Thyroid gland (tissue), 4 donors: ENCODE data around the gene NKD1. TPM values are rescaled to one million over a fixed set of nuclear protein-coding genes. Genes with fewer than 3 reads are reported as not detected.

Source experiments
- DNase-seq, 2 donors: peaks; one replicate each; pipeline ENCODE4 v3.0.0-alpha.2; 2019
- H3K27ac ChIP-seq, 3 donors: fragments of 200-600 bp; sonication (generic); 1 replicate in 2 of 3; 2 replicates in 1 of 3; pipeline ENCODE4 v1.5.1; 2016 to 2019; ENCODE audit warnings: mild to moderate bottlenecking in 1 of 3, moderate library complexity in 1 of 3
- H3K27me3 ChIP-seq: fragments of 200-600 bp; sonication (generic); one replicate; pipeline ENCODE4 v1.5.1; 2019
- H3K36me3 ChIP-seq, 2 donors: fragments of 200-600 bp; sonication (generic); one replicate each; pipeline ENCODE4 v1.5.1; 2016 to 2019
- H3K4me1 ChIP-seq, 2 donors: fragments of 200-600 bp; sonication (generic); one replicate each; pipeline ENCODE4 v1.5.1; 2017 to 2019
- H3K4me3 ChIP-seq, 3 donors: fragments of 200-600 bp; sonication (generic); replicated peaks in 1 of 3; 1 replicate in 2 of 3; 2 replicates in 1 of 3; pipeline ENCODE4 v1.5.1; 2016; ENCODE audit warnings: mild to moderate bottlenecking in 1 of 3
- H3K9me3 ChIP-seq: fragments of 200-600 bp; sonication (generic); one replicate; pipeline ENCODE4 v1.5.1; 2017
- POLR2A ChIP-seq, 2 donors: fragments of 450-650 bp; IDR thresholded peaks; one replicate each; pipeline ENCODE4 v1.6.1; 2017; ENCODE audit warnings: antibody characterized with exemption in 2 of 2, mild to moderate bottlenecking in 2 of 2, moderate library complexity in 1 of 2
- WGBS, 2 donors: methylation state at CpG; one replicate each; pipeline ENCODE4 v1.1.5; 2017; 5-methylcytosine and 5-hydroxymethylcytosine counted together
- intact Hi-C: fragments of 100-400 bp; cut with DNase I; formaldehyde crosslinking; loops from one replicate; pipeline ENCODE4 v1.15.1; 2023
- total RNA-seq, 4 donors: library from RNA; depleted of rRNA; stranded (reverse); fragments of >200 nt; gene quantifications; one replicate each; pipeline ENCODE4 v1.2.3, GENCODE V29; 2016
- TF ChIP-seq, protein P1 (sequence below), 6 experiments: fragments of 200-600 bp in 3 of 6; fragments of 450-650 bp in 3 of 6; sonication (generic) in 3 of 6; IDR thresholded peaks; one replicate each; pipeline ENCODE4 v1.5.1; 2016 to 2019; ENCODE audit warnings: antibody characterized with exemption in 6 of 6, mild to moderate bottlenecking in 2 of 6, inconsistent platforms in 1 of 6, moderate library complexity in 1 of 6

Gene NKD1
- total RNA-seq, 4 donors from 2014 or later: 0.63 to 13.8 (median 1.1) TPM

DNA sequence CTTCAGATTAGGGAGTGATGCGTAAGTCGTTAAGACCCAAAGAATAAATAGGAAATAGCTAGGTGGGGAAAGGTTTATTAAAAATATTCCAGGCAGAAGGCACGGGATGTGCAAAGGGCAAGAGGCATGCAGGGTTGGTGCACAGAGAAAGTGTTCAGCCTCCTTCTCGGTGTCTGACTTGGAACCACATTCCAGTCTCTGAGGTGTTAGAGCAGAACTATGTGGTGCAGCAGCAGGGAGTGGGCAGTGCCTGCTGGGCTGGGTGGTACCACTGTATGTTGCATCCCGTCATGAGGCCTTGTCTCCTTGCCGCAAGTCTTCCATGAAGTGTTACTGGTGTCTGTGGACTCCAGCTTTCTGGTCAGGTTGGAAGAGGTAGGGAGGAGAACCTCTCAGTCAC, 11.1 kb downstream of the NKD1 start:
- 91 to 95% methylated on average over 4 to 6 of the region's 6 CpGs for WGBS, 2 donors
- no peak overlapping the region for H3K27ac ChIP-seq
- no peak for DNase-seq
- intact Hi-C loops: no loop called here
- H3K4me3 ChIP-seq: no peak overlapping the region
- no peaks in the 10 kb centered on the region for H3K36me3 ChIP-seq
- H3K27me3 ChIP-seq: no peaks in the 10 kb centered on the region
- H3K9me3 ChIP-seq: no peaks in the 10 kb centered on the region
- H3K4me1 ChIP-seq: no peaks in the 10 kb centered on the region
- TF ChIP-seq, protein P1, sequence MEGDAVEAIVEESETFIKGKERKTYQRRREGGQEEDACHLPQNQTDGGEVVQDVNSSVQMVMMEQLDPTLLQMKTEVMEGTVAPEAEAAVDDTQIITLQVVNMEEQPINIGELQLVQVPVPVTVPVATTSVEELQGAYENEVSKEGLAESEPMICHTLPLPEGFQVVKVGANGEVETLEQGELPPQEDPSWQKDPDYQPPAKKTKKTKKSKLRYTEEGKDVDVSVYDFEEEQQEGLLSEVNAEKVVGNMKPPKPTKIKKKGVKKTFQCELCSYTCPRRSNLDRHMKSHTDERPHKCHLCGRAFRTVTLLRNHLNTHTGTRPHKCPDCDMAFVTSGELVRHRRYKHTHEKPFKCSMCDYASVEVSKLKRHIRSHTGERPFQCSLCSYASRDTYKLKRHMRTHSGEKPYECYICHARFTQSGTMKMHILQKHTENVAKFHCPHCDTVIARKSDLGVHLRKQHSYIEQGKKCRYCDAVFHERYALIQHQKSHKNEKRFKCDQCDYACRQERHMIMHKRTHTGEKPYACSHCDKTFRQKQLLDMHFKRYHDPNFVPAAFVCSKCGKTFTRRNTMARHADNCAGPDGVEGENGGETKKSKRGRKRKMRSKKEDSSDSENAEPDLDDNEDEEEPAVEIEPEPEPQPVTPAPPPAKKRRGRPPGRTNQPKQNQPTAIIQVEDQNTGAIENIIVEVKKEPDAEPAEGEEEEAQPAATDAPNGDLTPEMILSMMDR (IDR thresholded peaks at IDR 0.05): no peak
- TF ChIP-seq POLR2A (IDR thresholded peaks at IDR 0.05): no peak

DNA sequence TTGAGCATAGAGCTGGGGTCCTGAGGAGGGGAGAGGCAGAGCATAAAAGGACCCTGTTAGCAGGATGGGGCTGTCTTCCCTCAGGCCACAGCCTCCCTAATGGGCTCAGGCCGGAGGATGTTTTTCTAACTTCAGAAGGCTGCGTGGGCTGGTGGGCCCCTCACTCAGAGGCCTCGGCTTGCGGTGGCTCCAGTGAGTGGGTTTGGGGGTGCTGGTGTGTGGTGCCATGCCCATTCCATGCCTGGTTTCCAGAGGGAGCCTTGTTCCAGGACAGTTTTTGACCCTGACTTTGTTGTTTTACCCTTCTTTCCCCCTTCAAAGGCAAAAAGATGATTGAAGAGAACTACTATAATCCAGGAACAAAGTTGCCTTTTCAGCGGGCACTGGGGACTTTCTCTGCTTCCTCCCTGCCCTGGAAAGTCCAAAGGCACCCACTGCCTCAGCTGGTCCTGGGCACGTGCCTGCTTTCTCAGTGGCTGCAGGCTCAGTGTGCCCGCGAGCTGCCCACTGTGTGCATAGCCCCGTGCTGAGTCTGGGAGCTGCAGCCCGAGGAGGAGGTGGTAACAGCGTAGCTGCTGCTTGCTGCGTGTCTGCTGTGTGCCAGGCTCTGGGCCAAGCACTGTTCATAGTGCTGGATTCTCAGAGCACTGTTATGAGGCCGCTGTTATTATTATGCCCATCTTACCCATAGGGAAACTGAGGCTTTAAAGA, 11.8 kb downstream of the NKD1 start:
- H3K4me1 ChIP-seq: no peaks in the 10 kb centered on the region

DNA sequence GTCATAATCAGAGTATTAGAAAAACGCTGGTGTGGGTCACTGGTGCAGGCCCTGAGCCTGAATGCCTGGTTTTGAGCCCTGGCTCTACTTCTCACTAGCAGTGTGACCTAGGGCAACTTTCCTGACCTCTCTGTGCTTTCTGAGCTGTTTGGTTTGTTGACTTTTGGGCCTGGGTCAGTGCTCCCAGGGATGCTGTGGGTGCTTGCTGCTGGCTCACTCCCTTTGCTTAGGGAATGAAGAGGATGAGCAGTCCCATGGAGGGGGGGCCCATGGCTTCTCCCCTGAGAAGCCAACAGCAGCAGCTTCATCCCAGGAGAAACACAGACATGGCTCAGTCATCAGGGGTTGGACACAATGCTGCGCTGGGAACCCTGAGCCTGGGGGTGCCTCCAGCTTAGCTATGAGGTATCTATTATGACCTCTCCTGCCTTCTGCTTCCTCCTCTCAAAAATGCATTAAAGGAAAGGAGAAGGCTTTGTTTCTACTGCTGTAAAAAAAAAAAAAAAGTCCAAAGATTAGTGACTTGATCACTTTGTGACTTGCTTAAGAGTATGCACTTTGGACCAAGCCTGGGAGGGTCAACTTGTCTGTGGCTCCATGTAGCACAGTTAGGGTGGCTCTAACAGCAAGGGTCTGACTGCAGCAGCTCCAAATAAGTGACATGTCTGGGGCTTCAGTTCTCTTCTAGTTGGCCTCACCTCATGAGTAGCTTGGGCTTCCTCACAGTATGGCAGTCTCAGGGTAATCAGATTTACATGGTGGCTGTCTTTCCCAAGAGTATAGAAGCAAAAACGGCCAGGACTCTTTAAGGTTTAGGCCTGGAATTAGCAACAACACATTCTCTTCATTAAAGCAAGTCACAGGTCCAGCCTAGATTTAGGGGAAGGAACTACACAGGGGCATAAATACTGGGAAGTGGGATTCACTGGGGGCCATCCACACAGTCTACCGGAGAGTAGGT, 13.0 kb downstream of the NKD1 start:
- Histone ChIP-seq H3K36me3 (no peaks in the 10 kb centered on the region), H3K27ac (no peak overlapping the region), H3K4me1 (no peaks in the 10 kb centered on the region), H3K27me3 (no peaks in the 10 kb centered on the region), H3K9me3 (no peaks in the 10 kb centered on the region), H3K4me3 (no peak overlapping the region)
- TF ChIP-seq, protein P1 (IDR thresholded peaks at IDR 0.05): no peak
- no peak for TF ChIP-seq POLR2A (IDR thresholded peaks at IDR 0.05)
- no peak for DNase-seq
- intact Hi-C loops: no loop called here
- WGBS, 2 donors: 91 to 92% methylated on average over 4 of the region's 4 CpGs

More for the DNA sequence above, 11.8 kb downstream of the NKD1 start:
- no peaks in the 10 kb centered on the region for H3K27me3 ChIP-seq
- intact Hi-C loops: no loop called here
- no peaks in the 10 kb centered on the region for H3K36me3 ChIP-seq
- H3K27ac ChIP-seq: no peak overlapping the region
- H3K4me3 ChIP-seq: no peak overlapping the region
- no peaks in the 10 kb centered on the region for H3K9me3 ChIP-seq
- DNase-seq: no peak
- no peak for TF ChIP-seq POLR2A (IDR thresholded peaks at IDR 0.05)
- TF ChIP-seq, protein P1 (IDR thresholded peaks at IDR 0.05): no peak
- 86 to 95% methylated on average over 9 to 13 of the region's 13 CpGs for WGBS, 2 donors

DNA sequence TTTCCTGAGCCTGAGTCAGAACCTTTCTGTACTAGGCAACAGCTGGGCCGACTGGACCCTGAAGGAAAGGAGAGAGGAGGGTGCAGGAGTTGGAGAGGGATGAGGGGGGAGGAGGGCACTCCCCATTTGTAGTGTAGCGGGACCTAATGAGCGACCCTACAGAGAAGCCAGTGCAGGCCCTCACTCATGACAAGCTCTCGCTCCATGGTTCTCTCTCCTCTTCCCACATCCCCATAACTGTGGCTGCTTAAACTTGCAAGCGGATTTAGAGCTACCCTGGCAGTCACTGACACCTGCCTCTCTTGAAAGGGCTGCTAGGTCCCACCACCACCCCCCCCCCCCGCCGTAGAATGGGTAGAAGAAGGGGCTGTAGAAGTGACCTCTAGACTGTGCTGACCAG, 14.5 kb downstream of the NKD1 start:
- WGBS, 2 donors: 83 to 93% methylated on average over 7 of the region's 7 CpGs
- intact Hi-C loops: no loop called here
- no peaks in the 10 kb centered on the region for H3K36me3 ChIP-seq
- no peak overlapping the region for H3K27ac ChIP-seq
- TF ChIP-seq POLR2A (IDR thresholded peaks at IDR 0.05): no peak
- TF ChIP-seq, protein P1 (IDR thresholded peaks at IDR 0.05): no peak
- DNase-seq: no peak
- no peaks in the 10 kb centered on the region for H3K4me1 ChIP-seq
- H3K4me3 ChIP-seq: no peak overlapping the region
- no peaks in the 10 kb centered on the region for H3K27me3 ChIP-seq
- no peaks in the 10 kb centered on the region for H3K9me3 ChIP-seq

DNA sequence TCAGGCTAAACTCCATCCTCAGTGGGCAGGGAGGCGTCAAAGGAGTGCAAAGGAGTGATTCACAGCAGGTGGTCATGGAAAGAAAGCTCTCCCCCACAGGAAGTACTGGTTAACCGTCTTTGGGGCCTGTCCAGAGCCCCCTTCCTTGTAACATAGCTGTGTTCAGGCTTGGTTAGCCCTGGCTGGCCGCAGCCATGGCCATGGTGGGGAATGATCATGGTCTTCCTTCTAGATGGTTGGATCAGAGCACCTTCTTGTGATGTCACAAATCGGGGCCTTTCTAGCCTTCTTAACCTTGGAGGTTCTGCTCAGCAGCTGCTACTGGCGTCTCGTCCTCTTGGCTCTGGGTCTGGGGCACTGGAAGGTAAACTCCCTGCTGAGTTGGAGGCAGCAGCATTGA, 15.8 kb downstream of the NKD1 start:
- no peak for TF ChIP-seq POLR2A (IDR thresholded peaks at IDR 0.05)
- H3K4me3 ChIP-seq: no peak overlapping the region
- H3K9me3 ChIP-seq: no peaks in the 10 kb centered on the region
- intact Hi-C loops: no loop called here
- 81 to 96% methylated on average over 6 of the region's 6 CpGs for WGBS, 2 donors
- no peak overlapping the region for H3K27ac ChIP-seq
- no peak for DNase-seq
- no peaks in the 10 kb centered on the region for H3K4me1 ChIP-seq
- no peaks in the 10 kb centered on the region for H3K27me3 ChIP-seq
- no peaks in the 10 kb centered on the region for H3K36me3 ChIP-seq
